Measurements from ENCODE around the gene DPF3.

DPF3 gene

DNA sequence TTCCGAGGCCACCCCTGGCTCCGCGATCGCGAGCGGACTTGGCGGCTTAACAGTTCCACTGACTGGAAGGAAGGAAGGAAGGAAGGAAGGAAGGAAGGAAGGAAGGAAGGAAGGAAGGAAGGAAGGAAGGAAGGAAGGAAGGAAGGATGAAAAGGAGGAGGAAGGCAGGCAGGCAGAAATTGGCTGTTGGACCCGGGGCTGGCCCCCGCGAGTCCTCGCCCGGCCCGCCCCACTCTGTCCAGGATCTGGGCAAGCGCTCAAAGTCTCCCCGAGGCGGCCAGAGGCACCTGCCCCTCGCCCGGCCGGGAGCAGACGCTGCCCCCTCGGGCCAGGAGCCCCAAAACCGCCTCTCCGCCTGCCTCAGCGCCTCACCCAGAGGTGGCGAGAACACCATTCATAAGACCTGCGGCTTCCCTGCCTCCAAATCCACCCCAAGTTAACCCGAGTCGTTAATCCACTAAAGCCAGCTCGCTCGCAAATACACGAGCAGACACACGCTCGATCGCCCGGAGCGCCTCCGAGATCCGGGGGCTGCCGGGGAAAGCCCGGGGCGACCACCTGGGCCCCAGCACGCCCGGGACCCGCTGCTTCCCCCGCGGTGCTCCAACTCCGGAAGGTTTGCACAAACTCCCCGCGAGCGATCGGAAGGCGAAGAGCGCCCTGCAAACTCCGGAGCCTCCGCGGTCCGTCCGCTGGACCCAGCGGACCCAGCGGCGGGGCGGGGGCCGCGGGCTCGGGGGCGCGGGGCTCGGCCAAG lies 844 bp downstream of the DPF3 start:
- Histone ChIP-seq H4K20me1 (ENCODE audit: control insufficient read depth, insufficient read depth, low read depth, low read length) (no peaks in the 10 kb centered on the region), H3K4me3 (ENCODE audit: low read length) (peak overlapping the region; percentile 73), H3K27me3 (ENCODE audit: control insufficient read depth, low read length) (peaks cover 69% of the 10 kb centered on the region), H3F3A (ENCODE audit: control insufficient read depth, insufficient read depth) (no peaks in the 10 kb centered on the region), H3K9me3 (ENCODE audit: control insufficient read depth, insufficient read depth, low read length) (no peaks in the 10 kb centered on the region), H3K27ac (ENCODE audit: low read depth, low read length) (no peak overlapping the region), H3K79me2 (ENCODE audit: control insufficient read depth, low read length) (no peaks in the 10 kb centered on the region), H3K9me2 (replicated peaks; ENCODE audit: control insufficient read depth, low read length) (no peaks in the 10 kb centered on the region), H3K36me3 (ENCODE audit: control insufficient read depth, low read length) (no peaks in the 10 kb centered on the region), H3K4me1 (ENCODE audit: control insufficient read depth, low read length) (peaks cover 20% of the 10 kb centered on the region), H3K4me2 (ENCODE audit: low read length) (peak overlapping the region; percentile 68)
- peak; percentile 75; the same call in 1 of the 2 replicates for TF ChIP-seq EZH2phosphoT487 (IDR thresholded peaks at IDR 0.05; ENCODE audit: borderline replicate concordance, low read length)
- TF ChIP-seq, protein P1, sequence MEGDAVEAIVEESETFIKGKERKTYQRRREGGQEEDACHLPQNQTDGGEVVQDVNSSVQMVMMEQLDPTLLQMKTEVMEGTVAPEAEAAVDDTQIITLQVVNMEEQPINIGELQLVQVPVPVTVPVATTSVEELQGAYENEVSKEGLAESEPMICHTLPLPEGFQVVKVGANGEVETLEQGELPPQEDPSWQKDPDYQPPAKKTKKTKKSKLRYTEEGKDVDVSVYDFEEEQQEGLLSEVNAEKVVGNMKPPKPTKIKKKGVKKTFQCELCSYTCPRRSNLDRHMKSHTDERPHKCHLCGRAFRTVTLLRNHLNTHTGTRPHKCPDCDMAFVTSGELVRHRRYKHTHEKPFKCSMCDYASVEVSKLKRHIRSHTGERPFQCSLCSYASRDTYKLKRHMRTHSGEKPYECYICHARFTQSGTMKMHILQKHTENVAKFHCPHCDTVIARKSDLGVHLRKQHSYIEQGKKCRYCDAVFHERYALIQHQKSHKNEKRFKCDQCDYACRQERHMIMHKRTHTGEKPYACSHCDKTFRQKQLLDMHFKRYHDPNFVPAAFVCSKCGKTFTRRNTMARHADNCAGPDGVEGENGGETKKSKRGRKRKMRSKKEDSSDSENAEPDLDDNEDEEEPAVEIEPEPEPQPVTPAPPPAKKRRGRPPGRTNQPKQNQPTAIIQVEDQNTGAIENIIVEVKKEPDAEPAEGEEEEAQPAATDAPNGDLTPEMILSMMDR (IDR thresholded peaks at IDR 0.05; ENCODE audit: low read depth, low read length, poor library complexity, severe bottlenecking), result no peak

DNA sequence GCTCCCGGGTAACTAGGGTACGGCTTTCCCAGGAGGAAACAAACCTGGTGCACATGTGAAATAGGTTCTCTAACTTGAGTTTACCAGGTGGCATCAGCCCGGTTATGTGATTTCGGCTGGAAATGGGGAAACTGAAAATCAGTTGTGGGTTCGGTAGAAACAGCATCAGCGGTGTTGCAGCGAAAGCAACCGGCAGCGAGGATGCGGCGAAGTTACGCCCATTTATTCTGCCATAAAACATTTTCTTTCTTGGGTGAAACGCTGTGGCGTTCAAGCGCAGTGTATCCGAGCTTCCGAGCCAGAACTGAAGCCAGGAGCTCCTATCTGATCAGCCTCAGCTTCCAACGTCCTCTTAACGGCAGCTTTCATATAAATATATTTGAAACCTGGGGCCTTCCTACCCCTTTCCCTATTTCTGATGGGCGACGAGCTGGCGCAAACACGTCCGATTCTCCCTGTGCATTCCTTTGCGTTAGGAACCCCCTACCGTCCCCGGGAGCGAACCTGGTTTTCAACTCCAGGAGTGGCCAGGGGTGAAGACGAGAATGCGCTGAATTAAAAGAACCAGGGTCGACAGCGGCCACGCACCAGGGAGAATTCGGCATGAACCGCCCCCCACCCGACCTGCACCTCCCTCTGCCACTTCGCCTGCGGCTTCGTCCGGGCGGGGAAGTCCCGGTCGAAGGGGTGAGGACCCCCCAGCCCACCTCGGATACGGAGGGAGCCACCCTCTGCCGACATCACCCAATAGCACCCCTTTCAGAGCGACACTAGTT lies 1.6 kb downstream of the DPF3 start:
- Histone ChIP-seq H3F3A (ENCODE audit: control insufficient read depth, insufficient read depth) (no peaks in the 10 kb centered on the region), H4K20me1 (ENCODE audit: control insufficient read depth, insufficient read depth, low read depth, low read length) (no peaks in the 10 kb centered on the region), H3K9me3 (ENCODE audit: control insufficient read depth, insufficient read depth, low read length) (no peaks in the 10 kb centered on the region), H3K4me3 (ENCODE audit: low read length) (peak overlapping the region; percentile 73), H3K27me3 (ENCODE audit: control insufficient read depth, low read length) (peaks cover 73% of the 10 kb centered on the region), H3K36me3 (ENCODE audit: control insufficient read depth, low read length) (no peaks in the 10 kb centered on the region), H3K27ac (ENCODE audit: low read depth, low read length) (no peak overlapping the region), H3K79me2 (ENCODE audit: control insufficient read depth, low read length) (no peaks in the 10 kb centered on the region), H3K9me2 (replicated peaks; ENCODE audit: control insufficient read depth, low read length) (no peaks in the 10 kb centered on the region), H3K4me2 (ENCODE audit: low read length) (peak overlapping the region; percentile 68), H3K4me1 (ENCODE audit: control insufficient read depth, low read length) (peaks cover 20% of the 10 kb centered on the region)
- TF ChIP-seq, protein P1 (IDR thresholded peaks at IDR 0.05; ENCODE audit: low read depth, low read length, poor library complexity, severe bottlenecking), result no peak
- TF ChIP-seq EZH2phosphoT487 (IDR thresholded peaks at IDR 0.05; ENCODE audit: borderline replicate concordance, low read length), result peak; percentile 85

DNA sequence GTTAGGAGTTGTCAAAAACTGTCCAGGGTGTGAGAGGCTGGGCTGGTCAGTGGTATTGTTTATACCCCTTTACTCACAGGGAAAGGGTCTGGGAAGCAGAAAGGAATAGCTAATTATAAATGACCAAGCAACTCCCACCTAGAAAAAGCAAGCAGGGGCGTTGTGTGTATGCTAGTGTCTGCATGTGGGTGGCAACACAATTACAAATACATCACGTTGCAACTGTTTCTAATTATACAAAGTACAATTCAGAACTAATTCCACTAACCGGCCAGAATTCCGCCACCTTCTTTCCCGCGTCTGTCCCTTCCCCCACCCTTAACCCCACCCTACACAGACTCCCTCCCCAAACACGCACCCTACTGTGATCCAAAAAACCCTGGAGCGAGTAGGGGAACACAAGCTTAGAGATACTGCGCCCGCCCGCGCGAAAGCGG lies 2.2 kb downstream of the DPF3 start:
- Histone ChIP-seq H3K4me3 (ENCODE audit: low read length) (no peak overlapping the region), H3K9me3 (ENCODE audit: control insufficient read depth, insufficient read depth, low read length) (no peaks in the 10 kb centered on the region), H3K4me2 (ENCODE audit: low read length) (no peak overlapping the region), H3K27ac (ENCODE audit: low read depth, low read length) (no peak overlapping the region), H3K79me2 (ENCODE audit: control insufficient read depth, low read length) (no peaks in the 10 kb centered on the region), H3K36me3 (ENCODE audit: control insufficient read depth, low read length) (no peaks in the 10 kb centered on the region), H3K4me1 (ENCODE audit: control insufficient read depth, low read length) (peaks cover 20% of the 10 kb centered on the region), H4K20me1 (ENCODE audit: control insufficient read depth, insufficient read depth, low read depth, low read length) (no peaks in the 10 kb centered on the region), H3K9me2 (replicated peaks; ENCODE audit: control insufficient read depth, low read length) (no peaks in the 10 kb centered on the region), H3K27me3 (ENCODE audit: control insufficient read depth, low read length) (peaks cover 73% of the 10 kb centered on the region), H3F3A (ENCODE audit: control insufficient read depth, insufficient read depth) (no peaks in the 10 kb centered on the region)
- TF ChIP-seq EZH2phosphoT487 (IDR thresholded peaks at IDR 0.05; ENCODE audit: borderline replicate concordance, low read length), result no peak
- TF ChIP-seq, protein P1 (IDR thresholded peaks at IDR 0.05; ENCODE audit: low read depth, low read length, poor library complexity, severe bottlenecking), result no peak
